Measurements from ENCODE around the gene ALKBH5.

The ALKBH5 gene

GRCh38 chr17:18183334-18184142 lies at the start of gene ALKBH5:
TSS of gene ALKBH5 (plus strand) at chr17:18183828. CDS start at chr17:18184244, 416 bp downstream.
- peak; percentile 97 to 99 for DNase-seq

- DNase-seq, result no peak
Measured at GRCh38 chr17:18136357-18136756, 47.3 kb upstream of the ALKBH5 start.

GRCh38 chr17:18138065-18138749 lies 45.4 kb upstream of the ALKBH5 start:
- DNase-seq, result no peak

GRCh38 chr17:18139092-18139491 lies 44.5 kb upstream of the ALKBH5 start:
- DNase-seq, result no peak

- DNase-seq, result no peak
Measured at GRCh38 chr17:18139498-18139897, 44.1 kb upstream of the ALKBH5 start.

- DNase-seq, result no peak
Measured at GRCh38 chr17:18139949-18140348, 43.7 kb upstream of the ALKBH5 start.

GRCh38 chr17:18140648-18141047 lies 43.0 kb upstream of the ALKBH5 start:
- DNase-seq, result no peak

- DNase-seq, result peak; percentile 30 to 43
Measured at GRCh38 chr17:18141210-18141803, 42.3 kb upstream of the ALKBH5 start.

- DNase-seq, result no peak
Measured at GRCh38 chr17:18142417-18142816, 41.2 kb upstream of the ALKBH5 start.

- DNase-seq, result no peak
Measured at GRCh38 chr17:18143044-18143936, 40.3 kb upstream of the ALKBH5 start.

GRCh38 chr17:18144261-18144660 lies 39.4 kb upstream of the ALKBH5 start:
- DNase-seq, result no peak

GRCh38 chr17:18144855-18145254 lies 38.8 kb upstream of the ALKBH5 start:
- DNase-seq, result no peak

- no peak for DNase-seq
Measured at GRCh38 chr17:18145811-18146210, 37.8 kb upstream of the ALKBH5 start.

- no peak for DNase-seq
Measured at GRCh38 chr17:18146259-18146658, 37.4 kb upstream of the ALKBH5 start.

- no peak for DNase-seq
Measured at GRCh38 chr17:18146980-18147379, 36.6 kb upstream of the ALKBH5 start.

GRCh38 chr17:18148586-18148985 lies 35.0 kb upstream of the ALKBH5 start:
- DNase-seq, result no peak

- no peak for DNase-seq
Measured at GRCh38 chr17:18151290-18151689, 32.3 kb upstream of the ALKBH5 start.

GRCh38 chr17:18155179-18155578 lies 28.4 kb upstream of the ALKBH5 start:
- no peak for DNase-seq

- no peak for DNase-seq
Measured at GRCh38 chr17:18156171-18156975, 27.3 kb upstream of the ALKBH5 start.

GRCh38 chr17:18156976-18157280 lies 26.7 kb upstream of the ALKBH5 start:
- DNase-seq, result no peak

GRCh38 chr17:18157354-18157985 lies 26.2 kb upstream of the ALKBH5 start:
- no peak for DNase-seq
